ENCODE measurements around the gene SCYGR1. TPM values are rescaled to one million over a fixed set of nuclear protein-coding genes. Genes with fewer than 3 reads are reported as not detected.
A peak's percentile ranks its signal among the peaks of the same experiment; 100 is the strongest.
"Not testable (repeated sequence)": the region's sequence is repeated elsewhere in the genome, so short reads cannot be mapped to it uniquely, and the experiment has no call there.

Gene SCYGR1
- total RNA-seq, 1 experiment from 2014 or later = not detected

DNA sequence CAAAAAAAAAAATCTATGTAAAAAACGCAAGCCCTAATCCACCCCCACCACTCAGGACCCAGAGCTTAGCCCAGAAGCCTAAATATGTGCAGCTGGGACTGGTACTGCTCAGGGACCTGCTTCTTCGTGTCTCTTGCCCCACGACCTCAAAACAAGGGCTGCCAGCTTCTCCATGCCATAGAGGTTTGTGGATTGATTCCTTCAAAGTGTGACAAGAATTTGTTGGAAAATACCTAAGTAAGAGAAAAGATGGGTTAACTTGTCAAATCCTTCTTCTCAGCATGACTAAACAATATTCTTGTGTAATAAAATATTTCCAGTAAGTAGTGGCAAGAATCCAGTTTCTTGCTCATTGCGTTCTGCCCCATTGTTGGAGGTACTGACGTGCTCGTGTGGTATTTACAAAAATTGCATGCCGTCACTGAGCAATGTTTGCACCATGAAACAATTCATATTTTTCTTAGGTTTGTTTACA, 825 bp upstream of the SCYGR1 start:
- H3K27me3 ChIP-seq (ENCODE audit: insufficient read depth, low read depth) = no peaks in the 10 kb centered on the region
- intact Hi-C loops (cut with micrococcal nuclease; ENCODE audit: unreplicated experiment) = no loop called here
- peak overlapping the region; percentile 99 for H3K27ac ChIP-seq
- POLR2A ChIA-PET (ENCODE audit: unreplicated experiment) = interaction anchor here (0.5 kb wide), 2 partner anchors 80 to 453 kb away, joined by 8 to 9 read pairs; no protein-coding TSS in a partner anchor
- H3K9me2 ChIP-seq (ENCODE audit: insufficient read depth) = no peaks in the 10 kb centered on the region
- TF ChIP-seq, protein P1, sequence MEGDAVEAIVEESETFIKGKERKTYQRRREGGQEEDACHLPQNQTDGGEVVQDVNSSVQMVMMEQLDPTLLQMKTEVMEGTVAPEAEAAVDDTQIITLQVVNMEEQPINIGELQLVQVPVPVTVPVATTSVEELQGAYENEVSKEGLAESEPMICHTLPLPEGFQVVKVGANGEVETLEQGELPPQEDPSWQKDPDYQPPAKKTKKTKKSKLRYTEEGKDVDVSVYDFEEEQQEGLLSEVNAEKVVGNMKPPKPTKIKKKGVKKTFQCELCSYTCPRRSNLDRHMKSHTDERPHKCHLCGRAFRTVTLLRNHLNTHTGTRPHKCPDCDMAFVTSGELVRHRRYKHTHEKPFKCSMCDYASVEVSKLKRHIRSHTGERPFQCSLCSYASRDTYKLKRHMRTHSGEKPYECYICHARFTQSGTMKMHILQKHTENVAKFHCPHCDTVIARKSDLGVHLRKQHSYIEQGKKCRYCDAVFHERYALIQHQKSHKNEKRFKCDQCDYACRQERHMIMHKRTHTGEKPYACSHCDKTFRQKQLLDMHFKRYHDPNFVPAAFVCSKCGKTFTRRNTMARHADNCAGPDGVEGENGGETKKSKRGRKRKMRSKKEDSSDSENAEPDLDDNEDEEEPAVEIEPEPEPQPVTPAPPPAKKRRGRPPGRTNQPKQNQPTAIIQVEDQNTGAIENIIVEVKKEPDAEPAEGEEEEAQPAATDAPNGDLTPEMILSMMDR (conservative IDR thresholded peaks at IDR 0.05) = no peak
- no peak for TF ChIP-seq EZH2 (IDR thresholded peaks at IDR 0.05; ENCODE audit: low read depth)
- H4K20me1 ChIP-seq (ENCODE audit: insufficient read depth) = no peaks in the 10 kb centered on the region
- DNase-seq = peak; percentile 56 to 93
- no peaks in the 10 kb centered on the region for H3K79me2 ChIP-seq (ENCODE audit: low read depth)
- no peaks in the 10 kb centered on the region for H3K36me3 ChIP-seq (ENCODE audit: low read depth)
- BruUV-seq (replicated peaks) = no TSS peak
- peak overlapping the region; percentile 55 for H3K4me2 ChIP-seq
- H3K9me3 ChIP-seq (ENCODE audit: insufficient read depth, low read depth) = peaks cover 5% of the 10 kb centered on the region; the same call in 1 of the 2 replicates
- peaks cover 54% of the 10 kb centered on the region for H3K4me1 ChIP-seq (replicated peaks; ENCODE audit: insufficient read depth)
- H2AFZ ChIP-seq = no peak overlapping the region
- no peak overlapping the region for H3K4me3 ChIP-seq
- CTCF ChIA-PET = interaction anchor here (0.6 kb wide), 1 partner anchor 390 kb away, joined by 9 read pairs; no protein-coding TSS in a partner anchor
- peaks cover 28% of the 10 kb centered on the region for H3F3A ChIP-seq (ENCODE audit: insufficient read depth, low read depth)

DNA sequence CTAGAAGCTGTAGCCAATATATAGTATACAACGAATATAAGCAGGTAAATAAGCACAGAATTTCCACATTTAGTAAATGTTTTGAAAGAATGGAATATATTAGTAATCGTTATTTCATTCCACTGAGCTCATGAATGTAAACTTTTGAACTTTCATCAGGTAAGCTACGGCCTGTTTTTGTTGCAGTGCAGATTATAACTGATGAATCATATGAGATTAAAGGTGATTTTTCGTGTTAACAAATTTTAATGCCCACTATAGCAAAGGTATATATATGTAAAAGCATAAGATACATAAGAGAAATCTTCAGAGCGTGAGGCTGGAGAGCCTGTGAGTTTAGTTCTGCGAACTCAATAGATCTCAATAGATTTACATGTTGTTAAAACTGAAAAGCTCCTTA, 1.1 kb downstream of the SCYGR1 start:
- peak overlapping the region; percentile 74 for H2AFZ ChIP-seq
- TF ChIP-seq, protein P1 (conservative IDR thresholded peaks at IDR 0.05) = no peak
- TF ChIP-seq EZH2 (IDR thresholded peaks at IDR 0.05; ENCODE audit: low read depth) = no peak
- intact Hi-C loops (cut with micrococcal nuclease; ENCODE audit: unreplicated experiment) = no loop called here
- H3K9me3 ChIP-seq (ENCODE audit: insufficient read depth, low read depth) = peaks cover 5% of the 10 kb centered on the region; the same call in 1 of the 2 replicates
- CTCF ChIA-PET = interaction anchor here (1.3 kb wide), 1 partner anchor 20 kb away, joined by 4 read pairs; no protein-coding TSS in a partner anchor
- no peaks in the 10 kb centered on the region for H3K36me3 ChIP-seq (ENCODE audit: low read depth)
- no peaks in the 10 kb centered on the region for H3K9me2 ChIP-seq (ENCODE audit: insufficient read depth)
- no peaks in the 10 kb centered on the region for H3K27me3 ChIP-seq (ENCODE audit: insufficient read depth, low read depth)
- no peak overlapping the region; the same call in 1 of the 2 replicates for H3K4me3 ChIP-seq
- DNase-seq = peak in 1 of 2 experiments; percentile 69
- H3K4me2 ChIP-seq = peak overlapping the region; percentile 65
- no peaks in the 10 kb centered on the region for H3K79me2 ChIP-seq (ENCODE audit: low read depth)
- peaks cover 54% of the 10 kb centered on the region for H3K4me1 ChIP-seq (replicated peaks; ENCODE audit: insufficient read depth)
- POLR2A ChIA-PET (ENCODE audit: unreplicated experiment) = interaction anchor here (0.6 to 0.9 kb wide), 4 partner anchors 23 to 485 kb away, joined by 3 to 8 read pairs (median 6); partner anchors contain the start of gene DAW1
- H4K20me1 ChIP-seq (ENCODE audit: insufficient read depth) = no peaks in the 10 kb centered on the region
- H3F3A ChIP-seq (ENCODE audit: insufficient read depth, low read depth) = peaks cover 28% of the 10 kb centered on the region
- BruUV-seq (replicated peaks) = no TSS peak
- peak overlapping the region; percentile 99 for H3K27ac ChIP-seq

DNA sequence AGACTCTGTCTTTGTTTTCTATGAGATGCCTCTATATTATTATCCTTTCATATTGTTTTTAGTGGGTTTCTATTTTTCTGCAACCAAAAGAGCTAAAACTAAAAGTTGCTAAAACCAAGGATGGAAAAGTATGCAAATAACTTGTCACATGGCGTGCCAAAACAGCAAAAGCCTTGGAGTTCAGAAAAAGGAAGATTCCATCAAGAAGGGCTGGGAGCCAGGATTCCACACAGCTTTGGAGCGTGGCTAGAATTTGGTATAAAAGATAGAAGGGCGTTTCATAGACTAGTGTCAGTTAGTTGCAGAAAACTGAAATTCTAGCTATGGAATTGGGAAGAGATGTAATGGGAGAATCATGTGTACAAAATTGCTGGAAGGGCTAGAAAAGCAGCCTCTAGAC, 4.1 kb downstream of the SCYGR1 start:
- no peaks in the 10 kb centered on the region for H3K36me3 ChIP-seq (ENCODE audit: low read depth)
- no peaks in the 10 kb centered on the region for H3K79me2 ChIP-seq (ENCODE audit: low read depth)
- H3K4me1 ChIP-seq (replicated peaks; ENCODE audit: insufficient read depth) = peaks cover 41% of the 10 kb centered on the region
- H3K4me3 ChIP-seq = no peak overlapping the region
- CTCF ChIA-PET = no interaction called here
- no peak for TF ChIP-seq EZH2 (IDR thresholded peaks at IDR 0.05; ENCODE audit: low read depth)
- TF ChIP-seq, protein P1 (conservative IDR thresholded peaks at IDR 0.05) = no peak
- H4K20me1 ChIP-seq (ENCODE audit: insufficient read depth) = no peaks in the 10 kb centered on the region
- intact Hi-C loops (cut with micrococcal nuclease; ENCODE audit: unreplicated experiment) = no loop called here
- POLR2A ChIA-PET (ENCODE audit: unreplicated experiment) = no interaction called here
- H3K4me2 ChIP-seq = no peak overlapping the region
- H3K27me3 ChIP-seq (ENCODE audit: insufficient read depth, low read depth) = no peaks in the 10 kb centered on the region
- no peaks in the 10 kb centered on the region for H3K9me3 ChIP-seq (ENCODE audit: insufficient read depth, low read depth)
- H2AFZ ChIP-seq = no peak overlapping the region
- peaks cover 27% of the 10 kb centered on the region for H3F3A ChIP-seq (ENCODE audit: insufficient read depth, low read depth)
- BruUV-seq (replicated peaks) = no TSS peak
- H3K9me2 ChIP-seq (ENCODE audit: insufficient read depth) = no peaks in the 10 kb centered on the region
- no peak overlapping the region for H3K27ac ChIP-seq
- DNase-seq = no peak

DNA sequence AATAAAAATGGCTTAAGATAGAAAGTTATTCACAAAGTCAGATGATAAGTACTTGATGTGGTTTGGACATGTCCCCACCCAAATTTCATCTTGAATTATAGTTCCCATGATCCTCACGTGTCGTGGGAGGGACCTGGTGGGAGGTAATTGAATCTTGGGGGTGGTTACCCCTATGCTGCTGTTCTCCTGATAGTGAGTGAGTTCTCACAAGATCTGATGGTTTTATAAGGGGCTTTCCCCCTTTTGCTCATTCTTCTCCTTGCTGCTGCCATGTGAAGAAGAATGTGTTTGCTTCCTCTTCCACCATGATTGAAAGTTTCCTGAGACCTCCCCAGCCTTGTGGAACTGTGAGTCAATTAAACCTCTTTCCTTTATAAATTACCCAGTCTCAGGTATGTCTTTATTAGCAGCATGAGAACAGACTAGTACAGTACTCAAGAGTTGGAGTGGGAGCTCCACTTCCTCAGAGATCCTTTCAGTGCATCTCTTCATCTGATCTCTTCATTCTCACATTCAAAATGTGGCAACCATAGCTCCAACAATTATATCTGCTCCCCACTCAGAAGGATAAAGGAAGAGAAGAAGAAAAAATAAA, 5.4 kb downstream of the SCYGR1 start:
- H4K20me1 ChIP-seq (ENCODE audit: insufficient read depth); intact Hi-C loops (cut with micrococcal nuclease; ENCODE audit: unreplicated experiment); BruUV-seq (replicated peaks); H2AFZ ChIP-seq; H3K27me3 ChIP-seq (ENCODE audit: insufficient read depth, low read depth); H3K79me2 ChIP-seq (ENCODE audit: low read depth); H3K36me3 ChIP-seq (ENCODE audit: low read depth); POLR2A ChIA-PET (ENCODE audit: unreplicated experiment); H3K4me2 ChIP-seq; CTCF ChIA-PET; H3K4me3 ChIP-seq; H3K9me2 ChIP-seq (ENCODE audit: insufficient read depth); H3K9me3 ChIP-seq (ENCODE audit: insufficient read depth, low read depth); DNase-seq; H3K27ac ChIP-seq: not testable (repeated sequence)
- Histone ChIP-seq H3K4me1 (replicated peaks; ENCODE audit: insufficient read depth) (peaks cover 41% of the 10 kb centered on the region), H3F3A (ENCODE audit: insufficient read depth, low read depth) (peaks cover 25% of the 10 kb centered on the region)

All from PC-9 (cell line).